Thyroid gland (tissue), 4 donors: ENCODE measurements around the gene LGALSL. TPM values are rescaled to one million over a fixed set of nuclear protein-coding genes. Genes with fewer than 3 reads are reported as not detected.

Source experiments
- total RNA-seq, 4 donors: library from RNA; depleted of rRNA; stranded (reverse); fragments of >200 nt; gene quantifications; one replicate each; pipeline ENCODE4 v1.2.3, GENCODE V29; 2016

Gene LGALSL
- total RNA-seq, 4 donors from 2014 or later: 8.1 to 13.0 (median 10.4) TPM

Other genes starting within 250 kb of the LGALSL start
- 10 to 100 TPM; 51.7 to 56.7 (median 53.2) TPM for gene AFTPH, start 70.2 kb downstream of the LGALSL start, total RNA-seq
- gene SERTAD2, start 199.8 kb downstream of the LGALSL start, total RNA-seq: 10 to 100 TPM; 13.7 to 17.3 (median 16.6) TPM